ENCODE measurements around the gene SIGMAR1. TPM values are rescaled to one million over a fixed set of nuclear protein-coding genes. Genes with fewer than 3 reads are reported as not detected.

SIGMAR1 gene
- total RNA-seq, 4 donors from 2014 or later: 73.4 to 90.3 (median 83.9) TPM

DNA sequence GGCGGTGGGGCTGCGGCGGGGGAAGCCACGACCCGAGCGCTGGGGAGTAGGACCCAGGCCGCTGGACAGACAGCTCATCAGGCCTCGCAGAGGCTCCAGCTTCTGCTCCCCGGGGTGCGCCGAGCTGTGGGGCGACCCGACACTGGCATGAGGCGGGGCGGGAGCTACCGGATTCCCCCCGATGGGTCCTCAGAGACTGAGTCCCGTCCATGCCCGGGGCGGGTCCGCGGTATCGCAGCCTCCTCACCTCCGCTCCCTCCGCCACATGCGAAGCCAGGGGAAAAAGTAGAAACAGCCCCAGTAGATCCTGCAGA lies 27.4 kb upstream of the SIGMAR1 start:
- Histone ChIP-seq H3K9me3 (no peaks in the 10 kb centered on the region), H3K27me3 (no peaks in the 10 kb centered on the region), H3K27ac (replicated peaks in 1 of 4) (peak overlapping the region; percentile 98 to 100 (median 98)), H3K4me1 (peaks cover 21 to 38% (median 30%) of the 10 kb centered on the region in 4 donors), H3K4me3 (peak overlapping the region; percentile 72 to 82 (median 76)), H3K36me3 (peaks cover 13 to 36% (median 33%) of the 10 kb centered on the region in 4 donors)
- intact Hi-C loops (cut with DNase I): loop anchor here (5.0 kb wide), 1 partner anchor 37 kb away; no protein-coding TSS in a partner anchor
- 1% methylated on average over 13 of the region's 26 CpGs for WGBS
- no peak for TF ChIP-seq POLR2A (IDR thresholded peaks at IDR 0.05; ENCODE audit: low read depth)
- TF ChIP-seq CTCF (IDR thresholded peaks at IDR 0.05): peak in 1 of 3 experiments; percentile 14
- DNase-seq (ENCODE audit: extremely low spot score): no peak

GRCh38 chr9:34664281-34665066 lies 26.9 kb upstream of the SIGMAR1 start:
- Histone ChIP-seq H3K9me3 (no peaks in the 10 kb centered on the region), H3K27ac (replicated peaks in 1 of 4) (peak overlapping the region; percentile 98 to 100 (median 98)), H3K27me3 (no peaks in the 10 kb centered on the region), H3K4me3 (peak overlapping the region; percentile 72 to 82 (median 76)), H3K4me1 (peaks cover 21 to 38% (median 30%) of the 10 kb centered on the region in 4 donors), H3K36me3 (peaks cover 18 to 39% (median 37%) of the 10 kb centered on the region in 4 donors)
- peak; percentile 95 for DNase-seq (ENCODE audit: extremely low spot score)
- WGBS: 21% methylated on average over 12 of the region's 18 CpGs
- intact Hi-C loops (cut with DNase I): loop anchor here (5.0 kb wide), 1 partner anchor 38 kb away; no protein-coding TSS in a partner anchor
- TF ChIP-seq EP300 (IDR thresholded peaks at IDR 0.05): no peak
- peak in 1 of 2 donors; percentile 55 for TF ChIP-seq POLR2AphosphoS5 (IDR thresholded peaks at IDR 0.05)
- peak; percentile 66 to 82 (median 77) for TF ChIP-seq CTCF (IDR thresholded peaks at IDR 0.05)
- TF ChIP-seq POLR2A (IDR thresholded peaks at IDR 0.05; ENCODE audit: low read depth): no peak

- Histone ChIP-seq H3K27ac (replicated peaks in 1 of 4) (peak overlapping the region in 2 of 4 donors; percentile 8 to 98), H3K36me3 (peaks cover 18 to 38% (median 36%) of the 10 kb centered on the region in 4 donors), H3K27me3 (no peaks in the 10 kb centered on the region), H3K4me3 (no peak overlapping the region), H3K4me1 (peaks cover 21 to 38% (median 30%) of the 10 kb centered on the region in 4 donors), H3K9me3 (no peaks in the 10 kb centered on the region)
- intact Hi-C loops (cut with DNase I): no loop called here
- DNase-seq (ENCODE audit: extremely low spot score): no peak
- TF ChIP-seq POLR2A (IDR thresholded peaks at IDR 0.05; ENCODE audit: low read depth): no peak
- TF ChIP-seq EP300 (IDR thresholded peaks at IDR 0.05): no peak
- TF ChIP-seq POLR2AphosphoS5 (IDR thresholded peaks at IDR 0.05): no peak
- no peak for TF ChIP-seq CTCF (IDR thresholded peaks at IDR 0.05)
Measured at GRCh38 chr9:34663303-34663605, 25.7 kb upstream of the SIGMAR1 start.

DNA sequence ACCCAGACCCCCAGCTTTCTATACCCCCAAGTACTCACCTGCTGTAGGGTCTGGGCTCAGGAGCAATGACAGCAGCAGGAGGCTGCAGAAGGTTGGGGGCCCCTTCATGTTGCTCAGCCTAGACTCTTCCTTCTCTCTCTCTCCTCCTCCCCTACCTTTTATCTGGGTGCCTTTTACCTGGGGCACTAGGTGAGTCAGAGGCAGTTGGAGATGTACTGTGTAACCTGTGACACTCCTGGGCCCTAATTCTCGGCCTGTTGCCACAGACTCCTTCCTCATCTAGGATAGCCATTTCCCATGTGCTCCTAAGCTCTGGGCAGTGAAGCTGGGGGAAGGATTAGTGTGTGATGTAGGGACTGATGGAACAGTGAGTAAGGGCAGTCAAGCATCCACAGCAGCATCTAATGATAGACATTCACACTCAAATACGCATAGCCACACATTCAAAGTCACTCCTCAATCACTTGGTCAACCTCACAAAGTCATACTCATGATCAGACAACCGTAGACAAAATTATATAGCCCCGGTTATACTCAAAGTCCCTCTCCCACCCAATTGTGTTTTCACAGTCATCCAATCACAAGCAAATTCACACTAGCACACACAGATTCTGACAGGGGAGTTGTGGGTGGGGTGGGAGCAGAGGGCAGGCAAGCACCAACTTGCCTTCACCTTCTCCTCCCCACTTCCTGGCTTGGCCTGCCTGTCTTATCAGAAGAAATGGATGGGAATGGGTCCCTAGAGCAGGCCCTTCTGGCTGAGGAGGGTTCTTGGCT lies 25.1 kb upstream of the SIGMAR1 start, which contains the start of gene CCL27:
CCL27 (minus strand) TSS at position 132 of the 777 bp plus-strand sequence; CDS start at position 108, 24 bp downstream.
- Histone ChIP-seq H3K27me3 (no peaks in the 10 kb centered on the region), H3K4me1 (peaks cover 21 to 37% (median 30%) of the 10 kb centered on the region in 4 donors), H3K9me3 (no peaks in the 10 kb centered on the region), H3K36me3 (peaks cover 18 to 41% (median 32%) of the 10 kb centered on the region in 4 donors), H3K27ac (replicated peaks in 1 of 4) (peak within 1 kb of the TSS in 2 of 4 donors; percentile 8 to 98), H3K4me3 (no peak within 1 kb of the TSS)
- TF ChIP-seq CTCF (IDR thresholded peaks at IDR 0.05) (no peak), POLR2AphosphoS5 (IDR thresholded peaks at IDR 0.05) (no peak), POLR2A (IDR thresholded peaks at IDR 0.05; ENCODE audit: low read depth) (no peak), EP300 (IDR thresholded peaks at IDR 0.05) (no peak)
- no peak for DNase-seq (ENCODE audit: extremely low spot score)
- intact Hi-C loops (cut with DNase I): no loop called here
- 96% methylated on average over 4 of the region's 4 CpGs for WGBS
